Sigmoid colon (tissue), 4 donors: Measurements from ENCODE around the gene ZNF276.
"Not testable (repeated sequence)": the region's sequence is repeated elsewhere in the genome, so short reads cannot be mapped to it uniquely, and the experiment has no call there.

Experiments
- CTCF ChIP-seq, 4 experiments: fragments of 450-650 bp in 3 of 4; fragments of 200-600 bp in 1 of 4; IDR thresholded peaks; one replicate each; pipeline ENCODE4 v1.5.1; 2016 to 2019; ENCODE audit warnings: antibody characterized with exemption in 4 of 4, mild to moderate bottlenecking in 3 of 4, moderate library complexity in 2 of 4
- POLR2AphosphoS5 ChIP-seq, 4 donors: sonication (generic); formaldehyde crosslinking; IDR thresholded peaks; one replicate each; pipeline ENCODE4 v1.6.1; 2017; ENCODE audit warnings: antibody characterized with exemption in 4 of 4

- TF ChIP-seq POLR2AphosphoS5, CTCF (IDR thresholded peaks at IDR 0.05): not testable (repeated sequence)
Measured at GRCh38 chr16:89783952-89784351, 62.6 kb downstream of the ZNF276 start.
